CD14-positive monocyte (primary cell): ENCODE results near the gene SF3A2. TPM values are rescaled to one million over a fixed set of nuclear protein-coding genes. Genes with fewer than 3 reads are reported as not detected.

Source experiments
- DNase-seq, 3 donors: peaks; one replicate each; pipeline ENCODE4 v3.0.0-alpha.2; 2011 to 2022
- H2AFZ ChIP-seq: 2 replicates; pipeline ENCODE4 v1.6.0; 2012; ENCODE audit warnings: mild to moderate bottlenecking, low read depth, low read length, inconsistent platforms; ENCODE audit not compliant: insufficient read depth, poor library complexity, severe bottlenecking
- H3K27ac ChIP-seq, 2 donors: 1 replicate in 1 of 2; 2 replicates in 1 of 2; pipeline ENCODE4 v1.5.1; 2012 to 2013; ENCODE audit warnings: low read length in 2 of 2, control low read depth in 1 of 2, inconsistent platforms in 1 of 2, low read depth in 1 of 2, mild to moderate bottlenecking in 1 of 2
- H3K27me3 ChIP-seq, 2 donors: one replicate each; pipeline versions ENCODE4 v1.6.0 to v1.6.1; 2011 to 2013; ENCODE audit warnings: low read length in 2 of 2; ENCODE audit not compliant: control insufficient read depth in 2 of 2, insufficient read depth in 2 of 2
- H3K36me3 ChIP-seq, 2 donors: replicated peaks in 1 of 2; 1 replicate in 1 of 2; 2 replicates in 1 of 2; pipeline versions ENCODE4 v1.5.1 to v1.6.1; 2012 to 2013; ENCODE audit warnings: low read length in 2 of 2, control low read depth in 1 of 2, inconsistent platforms in 1 of 2, mild to moderate bottlenecking in 1 of 2; ENCODE audit not compliant: insufficient read depth in 2 of 2, control insufficient read depth in 1 of 2
- H3K4me1 ChIP-seq, 2 donors: 1 replicate in 1 of 2; 2 replicates in 1 of 2; pipeline versions ENCODE4 v1.5.1 to v1.6.1; 2012 to 2013; ENCODE audit warnings: low read length in 2 of 2, control low read depth in 1 of 2, inconsistent platforms in 1 of 2, mild to moderate bottlenecking in 1 of 2, moderate library complexity in 1 of 2; ENCODE audit not compliant: insufficient read depth in 2 of 2, control insufficient read depth in 1 of 2
- H3K4me2 ChIP-seq: replicated peaks from 2 replicates; pipeline ENCODE3; 2012; ENCODE audit warnings: low read length, moderate library complexity, mild to moderate bottlenecking; ENCODE audit not compliant: poor library complexity, severe bottlenecking; ENCODE audit errors: extremely low read depth
- H3K4me3 ChIP-seq, 3 experiments: fragments of 200-600 bp in 1 of 3; sonication (generic) in 1 of 3; replicated peaks in 1 of 3; 1 replicate in 2 of 3; 2 replicates in 1 of 3; pipeline ENCODE4 v1.5.1; 2011 to 2013; ENCODE audit warnings: low read length in 3 of 3, mild to moderate bottlenecking in 3 of 3, control low read depth in 2 of 3, low read depth in 2 of 3, inconsistent platforms in 1 of 3, moderate library complexity in 1 of 3
- H3K79me2 ChIP-seq: 2 replicates; pipeline ENCODE4 v1.6.0; 2012; ENCODE audit warnings: mild to moderate bottlenecking, control low read depth, inconsistent platforms, low read length, moderate library complexity; ENCODE audit not compliant: insufficient read depth
- H3K9ac ChIP-seq: 2 replicates; pipeline ENCODE4 v1.6.0; 2017; ENCODE audit warnings: low read length, mild to moderate bottlenecking; ENCODE audit not compliant: insufficient read depth, poor library complexity, severe bottlenecking
- H3K9me3 ChIP-seq, 2 donors: replicated peaks in 1 of 2; 1 replicate in 1 of 2; 2 replicates in 1 of 2; pipeline versions ENCODE4 v1.5.1 to v1.6.1; 2012 to 2013; ENCODE audit warnings: low read length in 2 of 2, control low read depth in 1 of 2; ENCODE audit not compliant: control insufficient read depth in 1 of 2, insufficient read depth in 1 of 2
- H4K20me1 ChIP-seq: 2 replicates; pipeline ENCODE4 v1.6.0; 2012; ENCODE audit warnings: mild to moderate bottlenecking, low read length, control low read depth, moderate library complexity; ENCODE audit not compliant: insufficient read depth
- H3K27ac Mint-ChIP-seq, 7 donors: one replicate each; pipeline ENCODE4 v1.8.0; 2020; ENCODE audit warnings: mild to moderate bottlenecking in 7 of 7, mixed read lengths in 7 of 7, moderate library complexity in 6 of 7, inconsistent platforms in 2 of 7
- H3K27me3 Mint-ChIP-seq, 3 donors: one replicate each; pipeline ENCODE4 v1.8.0; 2021 to 2022; ENCODE audit warnings: low read depth in 3 of 3, mild to moderate bottlenecking in 3 of 3, mixed read lengths in 3 of 3, moderate library complexity in 3 of 3, inconsistent platforms in 1 of 3
- H3K36me3 Mint-ChIP-seq, 2 donors: one replicate each; pipeline ENCODE4 v1.8.0; 2020; ENCODE audit warnings: mixed read lengths in 2 of 2, inconsistent platforms in 1 of 2, mild to moderate bottlenecking in 1 of 2
- H3K4me1 Mint-ChIP-seq: one replicate; pipeline ENCODE4 v1.8.0; 2020; ENCODE audit warnings: mild to moderate bottlenecking, mixed read lengths
- H3K4me3 Mint-ChIP-seq, 2 donors: one replicate each; pipeline ENCODE4 v1.8.0; 2020; ENCODE audit warnings: mild to moderate bottlenecking in 2 of 2, mixed read lengths in 2 of 2, moderate library complexity in 1 of 2
- H3K9me3 Mint-ChIP-seq, 7 donors: one replicate each; pipeline ENCODE4 v1.8.0; 2020 to 2022; ENCODE audit warnings: mixed read lengths in 7 of 7, mild to moderate bottlenecking in 6 of 7, moderate library complexity in 6 of 7, inconsistent platforms in 2 of 7
- CTCF ChIP-seq: fragments of 200-600 bp; IDR thresholded peaks from one replicate; pipeline ENCODE4 v1.8.0; 2022; ENCODE audit warnings: antibody characterized with exemption, mild to moderate bottlenecking
- WGBS: methylation state at CpG from one replicate; pipeline ENCODE4 v1.1.5; 2013; ENCODE audit warnings: missing lambda C conversion rate; ENCODE audit not compliant: insufficient coverage; 5-methylcytosine and 5-hydroxymethylcytosine counted together
- intact Hi-C, 2 donors: fragments of 100-400 bp; cut with micrococcal nuclease; formaldehyde crosslinking; loops; one replicate each; pipeline versions ENCODE4 v1.15.0 to v1.15.1; 2023
- polyA plus RNA-seq, 3 donors: library from polyadenylated mRNA; depleted of rRNA in 1 of 3; unstranded in 2 of 3; stranded (reverse) in 1 of 3; fragments of 300-500 nt in 2 of 3; fragments of >200 nt in 1 of 3; fragmentation: Illumina TruSeq in 2 of 3; gene quantifications; 1 replicate in 2 of 3; 2 replicates in 1 of 3; pipeline ENCODE4 v1.2.3, GENCODE V29; 2012 to 2021

Gene SF3A2
- polyA plus RNA-seq, 3 donors = 8.0 to 70.8 (median 11.6) TPM

- peak overlapping the region; percentile 68 to 72 for H3K27ac ChIP-seq
- H3K4me3 ChIP-seq = peak overlapping the region; percentile 1 to 100 (median 25)
- no peaks in the 10 kb centered on the region for H3K9me3 ChIP-seq
- intact Hi-C loops = no loop called here
- peaks cover 54 to 65% of the 10 kb centered on the region in 2 donors for H3K4me1 ChIP-seq
- Mint-ChIP-seq H3K4me3 (peak overlapping the region; percentile 75 to 87), H3K4me1 (peaks cover 54% of the 10 kb centered on the region), H3K27me3 (peaks cover 0 to 1% (median 0%) of the 10 kb centered on the region in 3 donors), H3K27ac (peak overlapping the region; percentile 85 to 96 (median 93)), H3K36me3 (peaks cover 2 to 4% of the 10 kb centered on the region in 2 donors), H3K9me3 (peaks cover 0 to 7% (median 0%) of the 10 kb centered on the region in 7 donors)
- peaks cover 2 to 3% of the 10 kb centered on the region in 2 donors for H3K36me3 ChIP-seq
- peak; percentile 80 to 90 (median 89) for DNase-seq
- H2AFZ ChIP-seq = peak overlapping the region; percentile 63
- H3K27me3 ChIP-seq = no peaks in the 10 kb centered on the region
- peaks cover 18% of the 10 kb centered on the region for H4K20me1 ChIP-seq
- peak overlapping the region; percentile 94 for H3K4me2 ChIP-seq
- no peak for TF ChIP-seq CTCF
- 19% methylated on average over 12 of the region's 18 CpGs for WGBS
- peaks cover 62% of the 10 kb centered on the region for H3K79me2 ChIP-seq
- peak overlapping the region; percentile 39 for H3K9ac ChIP-seq
These were observed 29.8 kb downstream of the SF3A2 start for GRCh38 chr19:2266183-2266993.

- Histone ChIP-seq H3K4me3 (peak overlapping the region; percentile 74 to 100 (median 79)), H2AFZ (peak overlapping the region; percentile 74)
These were observed 31.8 kb downstream of the SF3A2 start for GRCh38 chr19:2268480-2268830.

More at GRCh38 chr19:2268480-2268830, 31.8 kb downstream of the SF3A2 start:
- H3K27me3 Mint-ChIP-seq = peaks cover 0 to 2% (median 0%) of the 10 kb centered on the region in 3 donors
- Histone ChIP-seq H3K36me3 (peaks cover 19 to 21% of the 10 kb centered on the region in 2 donors), H3K27ac (peak overlapping the region in 1 of 2 donors; percentile 70), H4K20me1 (peaks cover 39% of the 10 kb centered on the region), H3K4me1 (peaks cover 71 to 79% of the 10 kb centered on the region in 2 donors), H3K9me3 (no peaks in the 10 kb centered on the region), H3K4me2 (peak overlapping the region; percentile 94), H3K27me3 (no peaks in the 10 kb centered on the region), H3K79me2 (peaks cover 83% of the 10 kb centered on the region), H3K9ac (peak overlapping the region; percentile 64)
- peak overlapping the region; percentile 48 to 98 for H3K4me3 Mint-ChIP-seq
- H3K9me3 Mint-ChIP-seq = peaks cover 0 to 7% (median 0%) of the 10 kb centered on the region in 7 donors
- intact Hi-C loops = no loop called here
- TF ChIP-seq CTCF = no peak
- DNase-seq = no peak
- H3K27ac Mint-ChIP-seq = peak overlapping the region in 2 of 7 donors; percentile 76 to 87
- WGBS = 100% methylated on average over 1 of the region's 4 CpGs
- peaks cover 64% of the 10 kb centered on the region for H3K4me1 Mint-ChIP-seq
- H3K36me3 Mint-ChIP-seq = peaks cover 10 to 21% of the 10 kb centered on the region in 2 donors
